Measurements from ENCODE around the gene MTCL1. TPM values are rescaled to one million over a fixed set of nuclear protein-coding genes. Genes with fewer than 3 reads are reported as not detected.

The MTCL1 gene
- total RNA-seq, 1 donor from 2014 or later = 24.6 TPM

GRCh38 chr18:8835521-8835953 lies 130.2 kb downstream of the MTCL1 start:
- DNase-seq = no peak

- DNase-seq = no peak
These were observed 133.9 kb downstream of the MTCL1 start for GRCh38 chr18:8839281-8839680.

- DNase-seq = no peak
These were observed 136.6 kb downstream of the MTCL1 start for GRCh38 chr18:8841781-8842485.

GRCh38 chr18:8842506-8842905 lies 137.2 kb downstream of the MTCL1 start:
- no peak for DNase-seq

GRCh38 chr18:8843005-8843404 lies 137.6 kb downstream of the MTCL1 start:
- no peak for DNase-seq

GRCh38 chr18:8844721-8845148 lies 139.4 kb downstream of the MTCL1 start:
- no peak for DNase-seq

GRCh38 chr18:8845506-8845905 lies 140.2 kb downstream of the MTCL1 start:
- no peak for DNase-seq

GRCh38 chr18:8847066-8847755 lies 141.9 kb downstream of the MTCL1 start:
- DNase-seq = no peak

GRCh38 chr18:8847900-8848299 lies 142.5 kb downstream of the MTCL1 start:
- no peak for DNase-seq

GRCh38 chr18:8848541-8848940 lies 143.2 kb downstream of the MTCL1 start:
- DNase-seq = no peak

GRCh38 chr18:8849696-8850095 lies 144.3 kb downstream of the MTCL1 start:
- DNase-seq = no peak

GRCh38 chr18:8851659-8852058 lies 146.3 kb downstream of the MTCL1 start:
- DNase-seq = no peak

- no peak for DNase-seq
These were observed 149.2 kb downstream of the MTCL1 start for GRCh38 chr18:8854550-8854949.

- DNase-seq = no peak
These were observed 149.6 kb downstream of the MTCL1 start for GRCh38 chr18:8854962-8855361.

- no peak for DNase-seq
These were observed 150.9 kb downstream of the MTCL1 start for GRCh38 chr18:8856212-8856611.

GRCh38 chr18:8856769-8857393 lies 151.5 kb downstream of the MTCL1 start:
- DNase-seq = no peak

GRCh38 chr18:8857806-8858205 lies 152.4 kb downstream of the MTCL1 start:
- DNase-seq = no peak

- no peak for DNase-seq
These were observed 153.6 kb downstream of the MTCL1 start for GRCh38 chr18:8858888-8859511.

GRCh38 chr18:8860845-8861642 lies 155.7 kb downstream of the MTCL1 start:
- no peak for DNase-seq

- DNase-seq = no peak
These were observed 158.1 kb downstream of the MTCL1 start for GRCh38 chr18:8863427-8863826.

GRCh38 chr18:8865934-8866333 lies 160.6 kb downstream of the MTCL1 start:
- DNase-seq = no peak

- DNase-seq = no peak
These were observed 161.3 kb downstream of the MTCL1 start for GRCh38 chr18:8866679-8867078.
